ENCODE data around the gene FRA10AC1.

DNA sequence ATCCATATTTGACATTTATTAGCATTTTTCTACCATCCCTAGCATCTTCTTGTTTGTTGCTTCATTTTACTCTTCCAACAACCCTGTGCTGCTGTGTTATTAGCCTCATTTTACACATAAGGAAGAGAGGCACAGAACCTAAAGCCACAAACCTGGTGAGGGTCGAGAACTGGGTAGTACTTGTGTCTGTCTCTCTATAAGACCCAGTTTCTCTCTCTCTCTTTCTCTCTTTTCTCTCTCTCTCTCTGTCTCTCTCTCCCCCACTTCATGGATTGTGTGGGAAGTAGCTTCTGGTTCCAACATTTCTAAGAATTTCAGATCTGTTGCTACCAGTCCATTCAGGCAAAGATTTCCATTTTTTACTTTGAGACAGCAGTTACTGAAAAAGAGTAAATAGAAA, 1.4 kb upstream of the FRA10AC1 start:
- TF ChIP-seq CTCF (IDR thresholded peaks at IDR 0.05; ENCODE audit: low read depth, low read length, poor library complexity, severe bottlenecking) (no peak), EZH2phosphoT487 (IDR thresholded peaks at IDR 0.05; ENCODE audit: borderline replicate concordance, low read length) (no peak)
